ENCODE data around the gene ZNF77.

DNA sequence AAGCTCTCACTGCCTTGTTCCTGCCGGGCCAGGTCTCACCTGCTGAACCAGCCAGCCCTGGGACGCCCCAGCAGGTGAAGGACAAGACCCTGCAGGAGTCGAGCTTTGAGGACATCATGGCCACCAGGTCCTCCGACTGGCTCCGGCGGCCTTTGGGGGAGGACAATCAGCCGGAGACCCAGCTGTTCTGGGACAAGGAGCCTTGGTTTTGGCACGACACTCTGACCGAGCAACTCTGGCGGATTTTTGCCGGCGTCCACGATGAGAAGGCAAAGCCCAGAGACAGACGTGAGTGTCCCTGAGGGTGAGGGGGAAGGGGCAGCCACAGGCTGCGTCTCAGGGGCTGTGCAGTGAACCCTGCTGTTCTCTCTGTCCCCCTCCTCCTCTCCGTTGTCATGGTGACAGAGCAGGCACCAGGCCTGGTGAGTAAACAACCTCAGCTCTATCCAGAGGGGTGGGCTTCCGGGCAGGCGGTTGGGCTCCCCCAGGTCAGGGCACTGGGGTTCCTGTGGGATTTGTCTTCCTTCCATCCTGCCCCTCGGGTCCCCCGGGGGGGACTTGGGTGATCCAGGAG is 42.3 kb upstream of the ZNF77 start:
- TF ChIP-seq, protein P1, sequence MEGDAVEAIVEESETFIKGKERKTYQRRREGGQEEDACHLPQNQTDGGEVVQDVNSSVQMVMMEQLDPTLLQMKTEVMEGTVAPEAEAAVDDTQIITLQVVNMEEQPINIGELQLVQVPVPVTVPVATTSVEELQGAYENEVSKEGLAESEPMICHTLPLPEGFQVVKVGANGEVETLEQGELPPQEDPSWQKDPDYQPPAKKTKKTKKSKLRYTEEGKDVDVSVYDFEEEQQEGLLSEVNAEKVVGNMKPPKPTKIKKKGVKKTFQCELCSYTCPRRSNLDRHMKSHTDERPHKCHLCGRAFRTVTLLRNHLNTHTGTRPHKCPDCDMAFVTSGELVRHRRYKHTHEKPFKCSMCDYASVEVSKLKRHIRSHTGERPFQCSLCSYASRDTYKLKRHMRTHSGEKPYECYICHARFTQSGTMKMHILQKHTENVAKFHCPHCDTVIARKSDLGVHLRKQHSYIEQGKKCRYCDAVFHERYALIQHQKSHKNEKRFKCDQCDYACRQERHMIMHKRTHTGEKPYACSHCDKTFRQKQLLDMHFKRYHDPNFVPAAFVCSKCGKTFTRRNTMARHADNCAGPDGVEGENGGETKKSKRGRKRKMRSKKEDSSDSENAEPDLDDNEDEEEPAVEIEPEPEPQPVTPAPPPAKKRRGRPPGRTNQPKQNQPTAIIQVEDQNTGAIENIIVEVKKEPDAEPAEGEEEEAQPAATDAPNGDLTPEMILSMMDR (IDR thresholded peaks at IDR 0.05; ENCODE audit: low read length): no peak
- TF ChIP-seq EZH2 (IDR thresholded peaks at IDR 0.05; ENCODE audit: borderline replicate concordance, low read length): no peak

Measured in OCI-LY1 (cell line).